Fibroblast of lung (primary cell): ENCODE measurements around the gene LCE3A. TPM values are rescaled to one million over a fixed set of nuclear protein-coding genes. Genes with fewer than 3 reads are reported as not detected.
"Not testable (repeated sequence)": the region's sequence is repeated elsewhere in the genome, so short reads cannot be mapped to it uniquely, and the experiment has no call there.

ENCODE experiments used
- DNase-seq, 2 donors: peaks; one replicate each; pipeline versions ENCODE4 v3.0.0 to v3.0.0-alpha.2; 2010; ENCODE audit warnings: low read depth in 2 of 2
- H2AFZ ChIP-seq: 2 replicates; pipeline ENCODE4 v1.5.1; 2012; ENCODE audit warnings: low read length, control low read depth, inconsistent platforms
- H3K27ac ChIP-seq: 2 replicates; pipeline ENCODE4 v1.5.1; 2011; ENCODE audit warnings: low read length, control low read depth; ENCODE audit not compliant: insufficient read depth
- H3K27me3 ChIP-seq: 2 replicates; pipeline ENCODE4 v1.5.1; 2011; ENCODE audit warnings: mild to moderate bottlenecking, low read length; ENCODE audit not compliant: control insufficient read depth, insufficient read depth
- H3K36me3 ChIP-seq: 2 replicates; pipeline ENCODE4 v1.5.1; 2011; ENCODE audit warnings: low read length; ENCODE audit not compliant: control insufficient read depth, insufficient read depth
- H3K4me1 ChIP-seq: 2 replicates; pipeline ENCODE4 v1.5.1; 2011; ENCODE audit warnings: low read length; ENCODE audit not compliant: control insufficient read depth, insufficient read depth; ENCODE audit errors: extremely low read depth
- H3K4me2 ChIP-seq: 2 replicates; pipeline ENCODE4 v1.5.1; 2011; ENCODE audit warnings: low read length, control low read depth; ENCODE audit not compliant: insufficient read depth; ENCODE audit errors: extremely low read depth
- H3K4me3 ChIP-seq, 4 experiments: fragments of 200-600 bp in 1 of 4; sonication (generic) in 1 of 4; replicated peaks in 1 of 4; 2 replicates each; pipeline ENCODE4 v1.5.1; 2011 to 2016; ENCODE audit warnings: low read length in 4 of 4, low read depth in 3 of 4, mild to moderate bottlenecking in 3 of 4, control low read depth in 2 of 4, inconsistent platforms in 1 of 4, mixed read lengths in 1 of 4; ENCODE audit not compliant: insufficient read depth in 1 of 4; ENCODE audit errors: control extremely low read depth in 1 of 4
- H3K79me2 ChIP-seq: 2 replicates; pipeline ENCODE4 v1.5.1; 2012; ENCODE audit warnings: mild to moderate bottlenecking, low read length, inconsistent platforms; ENCODE audit not compliant: control insufficient read depth, insufficient read depth
- H3K9ac ChIP-seq: 2 replicates; pipeline ENCODE4 v1.5.1; 2011; ENCODE audit warnings: mild to moderate bottlenecking, low read length, control low read depth; ENCODE audit not compliant: insufficient read depth
- H3K9me3 ChIP-seq: 2 replicates; pipeline ENCODE4 v1.5.1; 2012; ENCODE audit warnings: low read depth, low read length; ENCODE audit not compliant: control insufficient read depth, insufficient read depth
- H4K20me1 ChIP-seq: 2 replicates; pipeline ENCODE4 v1.5.1; 2011; ENCODE audit warnings: low read length; ENCODE audit not compliant: control insufficient read depth, insufficient read depth; ENCODE audit errors: extremely low read depth
- CTCF ChIP-seq, 2 donors: IDR thresholded peaks in 1 of 2; conservative IDR thresholded peaks in 1 of 2; 1 replicate in 1 of 2; 2 replicates in 1 of 2; pipeline ENCODE4 v1.5.1; 2011 to 2012; ENCODE audit warnings: low read length in 2 of 2, control low read depth in 1 of 2, inconsistent platforms in 1 of 2, low read depth in 1 of 2, mild to moderate bottlenecking in 1 of 2
- EZH2 ChIP-seq: IDR thresholded peaks from 2 replicates; pipeline ENCODE4 v1.5.1; 2012; ENCODE audit warnings: low read length, control low read depth, mild to moderate bottlenecking; ENCODE audit errors: missing control alignments
- polyA minus RNA-seq: library from RNA; depleted of rRNA, polyadenylated mRNA; stranded (reverse); fragments of >200 nt; gene quantifications from 2 replicates; pipeline ENCODE4 v1.2.3, GENCODE V29; 2011; ENCODE audit warnings: low replicate concordance
- polyA plus RNA-seq, 2 donors: library from polyadenylated mRNA; depleted of rRNA in 1 of 2; stranded (reverse) in 1 of 2; unstranded in 1 of 2; fragments of >200 nt; gene quantifications; 2 replicates each; pipeline ENCODE4 v1.2.1, GENCODE V29; 2011 to 2012; ENCODE audit warnings: missing spikeins in 1 of 2
- total RNA-seq: library from RNA; depleted of rRNA; stranded (reverse); fragments of >200 nt; gene quantifications from 2 replicates; pipeline ENCODE4 v1.2.1, GENCODE V29; 2014

The LCE3A gene
- not detected in 2 replicates for total RNA-seq
- not detected in 2 replicates for polyA plus RNA-seq
- polyA plus RNA-seq (2012): not detected in 2 replicates
- polyA minus RNA-seq: not detected in 2 replicates

GRCh38 chr1:152622803-152623202 lies at the start of gene LCE3A:
Gene LCE3A, minus strand, starts transcription at chr1:152623103. Its CDS starts 0 bp downstream, at chr1:152623103.
- Histone ChIP-seq H4K20me1 (no peaks in the 10 kb centered on the region), H3K4me3 (no peak within 1 kb of the TSS), H3K36me3 (no peaks in the 10 kb centered on the region), H3K27ac (no peak within 1 kb of the TSS), H3K4me1 (no peaks in the 10 kb centered on the region), H3K4me2 (no peak within 1 kb of the TSS), H2AFZ (no peak within 1 kb of the TSS), H3K79me2 (no peaks in the 10 kb centered on the region), H3K9me3 (no peaks in the 10 kb centered on the region), H3K27me3 (no peaks in the 10 kb centered on the region), H3K9ac (no peak within 1 kb of the TSS)
- no peak for DNase-seq
- no peak for TF ChIP-seq EZH2
- no peak for TF ChIP-seq CTCF (conservative IDR thresholded peaks at IDR 0.05 in 1 of 2, IDR thresholded peaks at IDR 0.05 in 1 of 2; ENCODE audit: low read depth in 1 of 2, low read length in 2 of 2)

- Histone ChIP-seq H3K4me1 (no peaks in the 10 kb centered on the region), H3K4me3 (no peak overlapping the region), H3K27ac (no peak overlapping the region), H3K79me2 (no peaks in the 10 kb centered on the region), H4K20me1 (no peaks in the 10 kb centered on the region), H2AFZ (no peak overlapping the region), H3K9me3 (no peaks in the 10 kb centered on the region), H3K4me2 (no peak overlapping the region), H3K9ac (no peak overlapping the region), H3K27me3 (no peaks in the 10 kb centered on the region), H3K36me3 (no peaks in the 10 kb centered on the region)
- TF ChIP-seq CTCF (conservative IDR thresholded peaks at IDR 0.05 in 1 of 2, IDR thresholded peaks at IDR 0.05 in 1 of 2; ENCODE audit: low read depth in 1 of 2, low read length in 2 of 2): no peak
- TF ChIP-seq EZH2: no peak
- no peak for DNase-seq
Observed at GRCh38 chr1:152667648-152668047, 44.7 kb upstream of the LCE3A start.

- not testable (repeated sequence) for H3K4me3 ChIP-seq, H3K27me3 ChIP-seq, H3K4me2 ChIP-seq, H4K20me1 ChIP-seq, H3K79me2 ChIP-seq, H3K9me3 ChIP-seq, H3K9ac ChIP-seq, H2AFZ ChIP-seq, H3K4me1 ChIP-seq, H3K27ac ChIP-seq, H3K36me3 ChIP-seq, DNase-seq
Observed at GRCh38 chr1:152666171-152666570, 43.3 kb upstream of the LCE3A start.
